ENCODE data around the gene DYRK2. TPM values are rescaled to one million over a fixed set of nuclear protein-coding genes. Genes with fewer than 3 reads are reported as not detected.

The DYRK2 gene
- total RNA-seq, 2 donors from 2014 or later, result 22.5 to 35.3 TPM

DNA sequence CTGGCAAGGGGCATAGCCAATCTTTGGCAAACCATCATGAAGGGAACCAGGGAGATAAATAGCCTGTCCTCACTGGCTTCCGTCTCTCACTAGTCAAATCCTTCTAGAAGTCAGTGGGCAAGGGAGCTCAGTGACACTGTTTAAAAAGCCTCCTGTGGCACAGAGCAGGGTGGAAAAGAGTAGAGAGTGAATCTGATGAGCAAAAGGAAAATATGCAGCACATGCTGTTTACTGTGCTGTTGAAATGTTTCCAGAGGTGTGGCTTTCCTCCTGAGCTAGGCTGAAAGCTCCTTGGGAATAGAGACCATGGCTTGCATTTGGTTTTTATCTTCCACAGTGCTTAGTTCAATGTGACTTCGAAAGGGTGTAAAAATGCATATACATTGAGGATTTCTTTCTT lies 7.7 kb upstream of the DYRK2 start:
- Histone ChIP-seq H3K36me3 (no peaks in the 10 kb centered on the region), H3K27ac (no peak overlapping the region), H3K27me3 (replicated peaks; ENCODE audit: insufficient read depth) (no peaks in the 10 kb centered on the region), H3K4me3 (no peak overlapping the region), H3K9me3 (no peaks in the 10 kb centered on the region), H3K4me1 (ENCODE audit: control insufficient read depth in 1 of 2, low read depth in 2 of 2) (no peaks in the 10 kb centered on the region)
- TF ChIP-seq, protein P1, sequence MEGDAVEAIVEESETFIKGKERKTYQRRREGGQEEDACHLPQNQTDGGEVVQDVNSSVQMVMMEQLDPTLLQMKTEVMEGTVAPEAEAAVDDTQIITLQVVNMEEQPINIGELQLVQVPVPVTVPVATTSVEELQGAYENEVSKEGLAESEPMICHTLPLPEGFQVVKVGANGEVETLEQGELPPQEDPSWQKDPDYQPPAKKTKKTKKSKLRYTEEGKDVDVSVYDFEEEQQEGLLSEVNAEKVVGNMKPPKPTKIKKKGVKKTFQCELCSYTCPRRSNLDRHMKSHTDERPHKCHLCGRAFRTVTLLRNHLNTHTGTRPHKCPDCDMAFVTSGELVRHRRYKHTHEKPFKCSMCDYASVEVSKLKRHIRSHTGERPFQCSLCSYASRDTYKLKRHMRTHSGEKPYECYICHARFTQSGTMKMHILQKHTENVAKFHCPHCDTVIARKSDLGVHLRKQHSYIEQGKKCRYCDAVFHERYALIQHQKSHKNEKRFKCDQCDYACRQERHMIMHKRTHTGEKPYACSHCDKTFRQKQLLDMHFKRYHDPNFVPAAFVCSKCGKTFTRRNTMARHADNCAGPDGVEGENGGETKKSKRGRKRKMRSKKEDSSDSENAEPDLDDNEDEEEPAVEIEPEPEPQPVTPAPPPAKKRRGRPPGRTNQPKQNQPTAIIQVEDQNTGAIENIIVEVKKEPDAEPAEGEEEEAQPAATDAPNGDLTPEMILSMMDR (IDR thresholded peaks at IDR 0.05), result no peak
- DNase-seq (ENCODE audit: low spot score), result no peak
- no peak for ATAC-seq (ENCODE audit: insufficient number of reproducible peaks, low FRiP score, low read depth)

DNA sequence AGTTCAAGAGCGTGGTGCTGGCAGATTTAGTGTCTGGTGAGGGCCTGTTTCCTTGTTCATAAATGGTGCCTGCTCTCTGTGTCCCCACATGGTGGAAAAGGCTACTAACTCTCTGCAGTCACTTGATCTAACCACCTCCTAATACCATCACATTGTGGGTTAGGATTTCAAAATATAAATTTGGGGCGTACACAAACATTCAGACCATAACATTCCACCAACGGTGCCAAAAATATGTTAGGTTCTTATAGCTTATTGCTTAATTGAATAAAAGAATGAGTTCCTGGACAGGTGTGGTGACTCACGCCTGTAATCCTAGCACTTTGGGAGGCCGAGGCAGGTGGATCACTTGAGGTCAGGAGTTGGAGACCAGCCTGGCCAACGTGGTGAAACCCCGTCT lies 3.4 kb upstream of the DYRK2 start:
- no peak overlapping the region for H3K4me3 ChIP-seq
- ATAC-seq (ENCODE audit: insufficient number of reproducible peaks, low FRiP score, low read depth) (no peak), DNase-seq (ENCODE audit: low spot score) (no peak)
- no peaks in the 10 kb centered on the region for H3K36me3 ChIP-seq
- H3K27me3 ChIP-seq (replicated peaks; ENCODE audit: insufficient read depth), result no peaks in the 10 kb centered on the region
- no peaks in the 10 kb centered on the region for H3K9me3 ChIP-seq
- no peaks in the 10 kb centered on the region for H3K4me1 ChIP-seq (ENCODE audit: control insufficient read depth in 1 of 2, low read depth in 2 of 2)
- no peak overlapping the region for H3K27ac ChIP-seq
- TF ChIP-seq, protein P1 (IDR thresholded peaks at IDR 0.05), result no peak

DNA sequence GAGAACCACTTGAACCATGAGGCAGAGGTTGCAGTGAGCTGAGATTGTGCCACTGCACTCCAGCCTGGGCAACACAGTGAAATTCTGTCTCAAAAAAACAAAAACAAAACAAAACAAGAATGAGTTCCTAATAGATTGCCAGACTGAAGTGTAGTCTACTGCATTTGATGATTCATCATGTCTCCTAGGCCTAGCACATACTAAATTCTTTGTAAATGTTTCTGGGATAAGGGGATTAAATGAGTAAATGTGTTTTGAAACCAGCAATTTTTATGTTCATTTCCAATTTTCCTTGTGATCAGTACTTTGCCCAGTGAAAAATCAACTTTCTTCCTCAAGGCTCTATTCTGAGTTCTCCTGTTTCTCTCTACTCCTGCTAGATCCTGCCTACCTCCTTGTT lies 2.9 kb upstream of the DYRK2 start:
- DNase-seq (ENCODE audit: low spot score) (no peak), ATAC-seq (ENCODE audit: insufficient number of reproducible peaks, low FRiP score, low read depth) (no peak)
- Histone ChIP-seq H3K4me3 (no peak overlapping the region), H3K9me3 (no peaks in the 10 kb centered on the region), H3K27ac (no peak overlapping the region), H3K36me3 (no peaks in the 10 kb centered on the region), H3K27me3 (replicated peaks; ENCODE audit: insufficient read depth) (no peaks in the 10 kb centered on the region), H3K4me1 (ENCODE audit: control insufficient read depth in 1 of 2, low read depth in 2 of 2) (peaks cover 0 to 3% of the 10 kb centered on the region in 2 donors)
- TF ChIP-seq, protein P1 (IDR thresholded peaks at IDR 0.05), result no peak

DNA sequence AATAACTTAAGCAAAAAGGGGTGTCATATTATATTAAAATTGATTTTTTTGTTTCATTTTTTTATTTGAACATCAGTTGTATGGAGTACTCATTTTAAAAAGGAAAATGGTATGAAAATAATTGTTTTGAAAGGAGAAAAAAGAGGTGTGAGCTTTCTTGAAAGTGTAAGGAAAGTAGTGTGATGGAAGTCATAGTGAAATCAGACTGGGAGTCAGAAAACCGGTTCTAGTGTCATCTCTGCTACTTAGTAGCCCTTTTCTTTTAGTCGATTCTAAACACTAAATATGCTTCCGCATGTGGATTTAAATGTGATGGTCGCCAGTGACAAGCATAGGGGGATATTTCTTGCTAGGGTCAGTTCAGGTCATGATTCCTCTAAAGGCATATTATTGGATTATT lies 1.8 kb upstream of the DYRK2 start:
- Histone ChIP-seq H3K4me1 (ENCODE audit: control insufficient read depth in 1 of 2, low read depth in 2 of 2) (peaks cover 8 to 15% of the 10 kb centered on the region in 2 donors), H3K27me3 (replicated peaks; ENCODE audit: insufficient read depth) (no peaks in the 10 kb centered on the region), H3K36me3 (no peaks in the 10 kb centered on the region), H3K4me3 (no peak overlapping the region), H3K27ac (no peak overlapping the region), H3K9me3 (no peaks in the 10 kb centered on the region)
- no peak for ATAC-seq (ENCODE audit: insufficient number of reproducible peaks, low FRiP score, low read depth)
- no peak for DNase-seq (ENCODE audit: low spot score)
- TF ChIP-seq, protein P1 (IDR thresholded peaks at IDR 0.05), result no peak

DNA sequence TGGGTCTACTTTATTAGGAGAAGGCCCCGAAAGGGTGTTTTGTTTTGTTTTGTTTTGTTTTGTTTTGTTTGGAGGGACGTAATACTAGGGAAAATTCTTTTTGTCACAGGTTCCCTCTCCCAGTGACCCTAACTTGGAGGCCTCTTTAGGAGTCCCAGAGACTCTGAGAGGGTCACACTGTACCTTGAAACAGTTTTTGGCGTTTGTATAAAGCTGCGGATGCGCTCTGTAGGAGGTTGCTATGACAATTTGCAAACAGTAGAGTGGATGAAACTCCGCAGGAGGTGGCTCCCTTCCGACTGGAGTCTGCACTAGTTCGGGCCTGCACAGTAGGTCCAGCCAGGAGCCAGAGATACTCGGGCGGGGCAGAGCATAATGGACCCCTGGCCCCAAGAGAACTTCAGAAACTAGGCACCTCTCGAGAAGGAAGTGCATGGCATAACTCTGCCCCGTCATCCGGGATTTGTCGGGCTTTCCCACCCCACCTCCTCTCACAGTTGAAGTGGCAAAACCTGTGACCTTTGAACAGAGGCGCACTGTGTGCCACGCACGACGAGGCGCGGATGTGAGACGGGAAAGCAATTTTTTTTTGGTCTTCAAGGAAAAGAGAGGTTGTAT lies 1.3 kb upstream of the DYRK2 start:
- Histone ChIP-seq H3K36me3 (no peaks in the 10 kb centered on the region), H3K9me3 (no peaks in the 10 kb centered on the region), H3K4me3 (peak overlapping the region; percentile 92), H3K4me1 (ENCODE audit: control insufficient read depth in 1 of 2, low read depth in 2 of 2) (peaks cover 10 to 18% of the 10 kb centered on the region in 2 donors), H3K27me3 (replicated peaks; ENCODE audit: insufficient read depth) (no peaks in the 10 kb centered on the region), H3K27ac (no peak overlapping the region)
- no peak for ATAC-seq (ENCODE audit: insufficient number of reproducible peaks, low FRiP score, low read depth)
- TF ChIP-seq, protein P1 (IDR thresholded peaks at IDR 0.05), result no peak
- DNase-seq (ENCODE audit: low spot score), result no peak
